GM23338 (cell line): ENCODE measurements around the gene SBSN. TPM values are rescaled to one million over a fixed set of nuclear protein-coding genes. Genes with fewer than 3 reads are reported as not detected.

ENCODE experiments used
- ATAC-seq: fragments of 200-7000 bp; cut with Tn5 transposase; 3 replicates; pipeline ENCODE4 v1.9.1; 2020
- DNase-seq: peaks from one replicate; pipeline ENCODE4 v3.0.0-alpha.2; 2015; ENCODE audit warnings: low spot score
- H2AFZ ChIP-seq: fragments of 200-600 bp; sonication (generic); 2 replicates; pipeline ENCODE4 v1.8.0; 2016; ENCODE audit warnings: antibody characterized with exemption, mild to moderate bottlenecking, moderate library complexity
- H3F3A ChIP-seq: fragments of 200-600 bp; sonication (generic); replicated peaks from 2 replicates; pipeline ENCODE4 v1.8.0; 2017; ENCODE audit warnings: antibody characterized with exemption, mixed run types, low read depth
- H3K27ac ChIP-seq: fragments of 200-600 bp; sonication (generic); 2 replicates; pipeline ENCODE4 v1.6.1; 2016; ENCODE audit warnings: low read depth
- H3K27me3 ChIP-seq: fragments of 200-600 bp; sonication (generic); 2 replicates; pipeline ENCODE4 v1.8.0; 2016; ENCODE audit warnings: mild to moderate bottlenecking, mixed run types, moderate library complexity; ENCODE audit not compliant: insufficient read depth
- H3K36me3 ChIP-seq: fragments of 200-600 bp; sonication (generic); 2 replicates; pipeline ENCODE4 v1.8.0; 2016; ENCODE audit warnings: mild to moderate bottlenecking; ENCODE audit not compliant: insufficient read depth
- H3K4me1 ChIP-seq: fragments of 200-600 bp; sonication (generic); 2 replicates; pipeline ENCODE4 v1.8.0; 2016; ENCODE audit warnings: mild to moderate bottlenecking, moderate library complexity; ENCODE audit not compliant: insufficient read depth
- H3K4me2 ChIP-seq: fragments of 200-600 bp; sonication (generic); 2 replicates; pipeline ENCODE4 v1.7.1; 2017; ENCODE audit warnings: mixed run types
- H3K4me3 ChIP-seq: fragments of 200-600 bp; sonication (generic); 2 replicates; pipeline ENCODE4 v1.6.1; 2016; ENCODE audit warnings: mixed run types
- H3K79me2 ChIP-seq: fragments of 200-600 bp; sonication (generic); replicated peaks from 2 replicates; pipeline ENCODE4 v1.8.0; 2017; ENCODE audit warnings: mild to moderate bottlenecking; ENCODE audit not compliant: insufficient read depth
- H3K9me2 ChIP-seq: fragments of 200-600 bp; sonication (generic); 2 replicates; pipeline ENCODE4 v1.8.0; 2017; ENCODE audit not compliant: insufficient read depth
- H4K20me1 ChIP-seq: fragments of 200-600 bp; sonication (generic); replicated peaks from 2 replicates; pipeline ENCODE4 v1.8.0; 2017; ENCODE audit warnings: mild to moderate bottlenecking; ENCODE audit not compliant: insufficient read depth
- H3K27ac Mint-ChIP-seq: 2 replicates; pipeline ENCODE4 v1.8.0; 2020; ENCODE audit warnings: inconsistent platforms, mild to moderate bottlenecking, moderate library complexity, mixed read lengths
- H3K27me3 Mint-ChIP-seq: 3 replicates; pipeline ENCODE4 v1.8.0; 2022; ENCODE audit warnings: low read depth, mild to moderate bottlenecking, moderate library complexity, mixed read lengths, inconsistent platforms; ENCODE audit not compliant: insufficient read depth, poor library complexity
- H3K36me3 Mint-ChIP-seq: 3 replicates; pipeline ENCODE4 v1.8.0; 2021; ENCODE audit warnings: low read depth, mild to moderate bottlenecking, inconsistent platforms, moderate library complexity, mixed read lengths
- H3K4me1 Mint-ChIP-seq: 3 replicates; pipeline ENCODE4 v1.8.0; 2020; ENCODE audit warnings: mild to moderate bottlenecking, inconsistent platforms, mixed read lengths
- H3K4me3 Mint-ChIP-seq: 3 replicates; pipeline ENCODE4 v1.8.0; 2021; ENCODE audit warnings: moderate library complexity, mild to moderate bottlenecking, inconsistent platforms, mixed read lengths
- H3K9me3 Mint-ChIP-seq: 3 replicates; pipeline ENCODE4 v1.8.0; 2020; ENCODE audit warnings: moderate library complexity, mild to moderate bottlenecking, inconsistent platforms, mixed read lengths
- CREB1 ChIP-seq: fragments of 250-450 bp; sonication (Bioruptor Pico); IDR thresholded peaks from 2 replicates; pipeline ENCODE4 v1.5.0; 2020; ENCODE audit warnings: low read depth, mild to moderate bottlenecking, moderate library complexity
- ETS1 ChIP-seq: IDR thresholded peaks from 2 replicates; pipeline ENCODE4 v1.6.1; 2016; ENCODE audit warnings: antibody characterized with exemption
- EZH2 ChIP-seq: fragments of 200-600 bp; sonication (generic); IDR thresholded peaks from one replicate; pipeline ENCODE4 v1.8.0; 2017; ENCODE audit warnings: antibody characterized with exemption, mild to moderate bottlenecking, low read depth; ENCODE audit not compliant: unreplicated experiment
- EZH2phosphoT487 ChIP-seq: fragments of 200-600 bp; sonication (generic); IDR thresholded peaks from one replicate; pipeline ENCODE4 v1.8.1; 2018; ENCODE audit warnings: antibody characterized with exemption; ENCODE audit not compliant: unreplicated experiment
- NANOG ChIP-seq: IDR thresholded peaks from 2 replicates; pipeline ENCODE4 v1.6.1; 2016; ENCODE audit warnings: antibody characterized with exemption, borderline replicate concordance
- POLR2AphosphoS5 ChIP-seq: IDR thresholded peaks from 2 replicates; pipeline ENCODE4 v1.6.1; 2016; ENCODE audit warnings: antibody characterized with exemption, low read depth
- REST ChIP-seq: IDR thresholded peaks from one replicate; pipeline ENCODE4 v1.6.1; 2018; ENCODE audit warnings: antibody characterized with exemption; ENCODE audit not compliant: unreplicated experiment
- ZNF114 ChIP-seq: fragments of 250-450 bp; sonication (Bioruptor Pico); IDR thresholded peaks from 2 replicates; pipeline ENCODE4 v1.5.0; 2020; ENCODE audit warnings: mild to moderate bottlenecking, moderate library complexity
- ZNF331 ChIP-seq: fragments of 250-450 bp; sonication (Bioruptor Pico); IDR thresholded peaks from 2 replicates; pipeline ENCODE4 v1.5.0; 2020; ENCODE audit warnings: low read depth, mild to moderate bottlenecking, moderate library complexity
- ZNF462 ChIP-seq: fragments of 250-450 bp; sonication (Bioruptor Pico); IDR thresholded peaks from 2 replicates; pipeline ENCODE4 v1.5.0; 2020; ENCODE audit warnings: mild to moderate bottlenecking, moderate library complexity
- polyA plus RNA-seq: library from polyadenylated mRNA; unstranded; fragments of >200 nt; fragmentation: Nextera tagmentation; extraction: Ambion mirVana; gene quantifications from 2 replicates; pipeline ENCODE4 v1.2.1, GENCODE V29; 2016
- total RNA-seq: library from RNA; depleted of rRNA; stranded (reverse); fragments of >200 nt; shearing (Covaris generic); gene quantifications from 2 replicates; pipeline ENCODE4 v1.2.3, GENCODE V29; 2014

Gene SBSN
- total and polyA plus RNA-seq, 2 experiments from 2014 or later: 0.39 TPM; not detected in 1

GRCh38 chr19:35519291-35519690 lies 8.8 kb downstream of the SBSN start (continued):
- TF ChIP-seq ZNF462 (CRISPR knock-in tag) (no peak), REST (no peak), EZH2phosphoT487 (no peak), POLR2AphosphoS5 (no peak)

- DNase-seq: no peak
- Histone ChIP-seq H3K27me3 (no peaks in the 10 kb centered on the region), H3K4me1 (peaks cover 21% of the 10 kb centered on the region), H3K4me3 (no peak overlapping the region), H4K20me1 (no peaks in the 10 kb centered on the region), H3K4me2 (no peak overlapping the region), H3K9me2 (no peaks in the 10 kb centered on the region), H3F3A (no peaks in the 10 kb centered on the region), H3K27ac (no peak overlapping the region), H3K79me2 (no peaks in the 10 kb centered on the region), H3K36me3 (no peaks in the 10 kb centered on the region), H2AFZ (no peak overlapping the region)
- TF ChIP-seq CREB1 (CRISPR knock-in tag) (no peak), EZH2phosphoT487 (no peak), EZH2 (no peak), NANOG (no peak), REST (no peak), ZNF114 (no peak), ETS1 (no peak), ZNF331 (CRISPR knock-in tag) (no peak), POLR2AphosphoS5 (no peak)
- Mint-ChIP-seq H3K27ac (no peak overlapping the region), H3K4me1 (peaks cover 27% of the 10 kb centered on the region), H3K9me3 (no peaks in the 10 kb centered on the region; the same call in 2 of the 3 replicates), H3K27me3 (peaks cover 14% of the 10 kb centered on the region), H3K4me3 (no peak overlapping the region), H3K36me3 (no peaks in the 10 kb centered on the region)
- no peak for ATAC-seq
Observed at GRCh38 chr19:35518313-35518712, 9.8 kb downstream of the SBSN start.
